Common myeloid progenitor, CD34-positive (primary cell): ENCODE data around the gene CHPT1.
"Not testable (repeated sequence)": the region's sequence is repeated elsewhere in the genome, so short reads cannot be mapped to it uniquely, and the experiment has no call there.

ENCODE experiments used
- CTCF ChIA-PET: fragments of 350-600 bp; sonication (Branson Sonifier 250); formaldehyde crosslinking; loops from one replicate; lab custom pipeline; 2021; ENCODE audit warnings: antibody characterized with exemption; lab: Charles Lee
- POLR2A ChIA-PET: fragments of 350-600 bp; sonication (Branson Sonifier 250); formaldehyde crosslinking; loops from one replicate; lab custom pipeline; 2021; ENCODE audit warnings: antibody characterized with exemption; lab: Charles Lee
- DNase-seq, 3 donors: peaks; one replicate each; pipeline versions ENCODE4 v3.0.0 to v3.0.0-alpha.2; 2013
- H3K27ac ChIP-seq, 2 experiments: 1 replicate in 1 of 2; 2 replicates in 1 of 2; pipeline ENCODE4 v1.7.0; 2013; ENCODE audit warnings: inconsistent platforms in 2 of 2, low read length in 2 of 2, mild to moderate bottlenecking in 2 of 2, low read depth in 1 of 2, moderate library complexity in 1 of 2; ENCODE audit not compliant: severe bottlenecking in 2 of 2, insufficient read depth in 1 of 2, poor library complexity in 1 of 2
- H3K27me3 ChIP-seq, 5 experiments: replicated peaks in 2 of 5; 1 replicate in 3 of 5; 2 replicates in 2 of 5; pipeline versions ENCODE4 v1.6.1 to v1.7.0; 2013; ENCODE audit warnings: low read length in 4 of 5, mild to moderate bottlenecking in 2 of 5, moderate library complexity in 2 of 5, inconsistent platforms in 1 of 5; ENCODE audit not compliant: insufficient read depth in 5 of 5, control insufficient read depth in 4 of 5
- H3K36me3 ChIP-seq, 4 experiments: 1 replicate in 2 of 4; 2 replicates in 2 of 4; pipeline versions ENCODE4 v1.6.1 to v1.7.0; 2013; ENCODE audit warnings: low read length in 3 of 4, control low read depth in 1 of 4, mild to moderate bottlenecking in 1 of 4; ENCODE audit not compliant: control insufficient read depth in 4 of 4, insufficient read depth in 4 of 4
- H3K4me1 ChIP-seq, 4 experiments: 1 replicate in 3 of 4; 2 replicates in 1 of 4; pipeline versions ENCODE4 v1.6.1 to v1.7.1; 2013; ENCODE audit warnings: low read length in 3 of 4, mild to moderate bottlenecking in 3 of 4, control low read depth in 1 of 4, inconsistent platforms in 1 of 4, moderate library complexity in 1 of 4; ENCODE audit not compliant: control insufficient read depth in 4 of 4, insufficient read depth in 4 of 4; ENCODE audit errors: control extremely low read depth in 1 of 4
- H3K4me3 ChIP-seq, 7 experiments: 1 replicate in 4 of 7; 2 replicates in 3 of 7; pipeline versions ENCODE4 v1.5.1 to v1.7.0; 2013; ENCODE audit warnings: mild to moderate bottlenecking in 7 of 7, low read length in 6 of 7, moderate library complexity in 6 of 7, inconsistent platforms in 2 of 7, low read depth in 2 of 7, control low read depth in 1 of 7; ENCODE audit not compliant: insufficient read depth in 4 of 7, control insufficient read depth in 1 of 7; ENCODE audit errors: extremely low read depth in 1 of 7
- H3K9me3 ChIP-seq, 5 experiments: 1 replicate in 4 of 5; 2 replicates in 1 of 5; pipeline versions ENCODE4 v1.6.1 to v1.7.1; 2013; ENCODE audit warnings: low read length in 4 of 5, mild to moderate bottlenecking in 2 of 5, inconsistent platforms in 1 of 5, low read depth in 1 of 5, moderate library complexity in 1 of 5; ENCODE audit not compliant: control insufficient read depth in 4 of 5, insufficient read depth in 2 of 5; ENCODE audit errors: control extremely low read depth in 1 of 5
- WGBS: methylation state at CpG from one replicate; pipeline ENCODE4 v1.1.5; 2013; ENCODE audit not compliant: insufficient coverage; 5-methylcytosine and 5-hydroxymethylcytosine counted together

Gene CHPT1

DNA sequence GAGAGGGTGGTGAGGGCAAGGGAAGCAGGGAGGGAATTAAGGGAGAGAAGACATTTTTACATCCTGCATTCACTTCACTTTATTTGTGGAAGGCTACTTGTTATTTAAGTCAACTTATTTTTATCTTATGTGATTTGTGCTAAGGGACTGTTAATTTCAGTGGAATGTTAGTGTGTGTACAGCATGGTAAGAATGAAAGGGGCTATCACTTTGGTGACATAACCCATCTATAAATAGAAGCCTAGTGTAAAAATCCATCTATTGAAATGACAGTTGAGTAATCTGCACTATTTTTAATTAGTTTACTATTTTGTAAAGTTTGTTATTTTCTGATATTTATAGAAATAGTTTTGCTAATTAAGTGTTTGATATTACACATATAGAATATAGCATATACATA, 16.8 kb upstream of the CHPT1 start:
- POLR2A ChIA-PET, result no interaction called here
- CTCF ChIA-PET, result no interaction called here

GRCh38 chr12:101681627-101682026, 15.8 kb upstream of the CHPT1 start:
- H3K4me3 ChIP-seq, H3K4me1 ChIP-seq, DNase-seq, H3K9me3 ChIP-seq, H3K27ac ChIP-seq, POLR2A ChIA-PET, H3K36me3 ChIP-seq, H3K27me3 ChIP-seq: not testable (repeated sequence)
- WGBS, result 98% methylated on average over 5 of the region's 6 CpGs
- CTCF ChIA-PET, result interaction anchor here (1.0 to 2.6 kb wide), 2 partner anchors 9 to 12 kb away, joined by 3 to 7 read pairs; no protein-coding TSS in a partner anchor

More for the DNA sequence above, 16.8 kb upstream of the CHPT1 start:
- no peaks in the 10 kb centered on the region for H3K27me3 ChIP-seq
- no peak for DNase-seq
- H3K4me3 ChIP-seq, result no peak overlapping the region
- H3K9me3 ChIP-seq, result no peaks in the 10 kb centered on the region
- H3K36me3 ChIP-seq, result no peaks in the 10 kb centered on the region
- no peaks in the 10 kb centered on the region for H3K4me1 ChIP-seq
- H3K27ac ChIP-seq, result no peak overlapping the region

- no peak overlapping the region for H3K4me3 ChIP-seq
- no peaks in the 10 kb centered on the region for H3K27me3 ChIP-seq
- H3K9me3 ChIP-seq, result no peaks in the 10 kb centered on the region
- ChIA-PET CTCF (no interaction called here), POLR2A (no interaction called here)
- no peak for DNase-seq
- no CpG with 5 or more reads among the region's 1 CpG for WGBS
- no peak overlapping the region for H3K27ac ChIP-seq
- H3K36me3 ChIP-seq, result no peaks in the 10 kb centered on the region
- no peaks in the 10 kb centered on the region for H3K4me1 ChIP-seq
Observed at GRCh38 chr12:101685092-101685491, 12.3 kb upstream of the CHPT1 start.

DNA sequence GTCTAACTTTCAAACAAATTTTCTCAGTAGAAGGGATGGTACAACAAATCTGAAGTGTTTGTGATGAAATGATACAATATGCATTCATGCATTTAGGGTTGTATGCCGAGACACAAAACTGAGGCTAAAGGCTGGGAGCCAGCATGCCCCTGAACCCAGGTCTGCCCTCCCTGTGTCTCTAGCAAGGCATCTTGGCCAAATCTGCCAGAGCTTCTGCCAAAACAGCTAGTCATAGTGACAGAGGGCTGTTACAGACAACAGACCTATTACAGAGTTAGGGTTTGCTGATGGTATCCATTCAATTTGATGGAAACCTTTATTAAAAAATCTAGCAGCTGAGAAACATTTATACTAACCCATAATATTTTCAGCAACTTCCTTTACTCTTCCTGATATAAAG, 11.3 kb upstream of the CHPT1 start:
- ChIA-PET CTCF (no interaction called here), POLR2A (interaction anchor here (0.8 kb wide), 1 partner anchor 9 kb away, joined by 3 read pairs; no protein-coding TSS in a partner anchor)
- DNase-seq, result no peak
- Histone ChIP-seq H3K4me3 (no peak overlapping the region), H3K36me3 (no peaks in the 10 kb centered on the region), H3K9me3 (no peaks in the 10 kb centered on the region), H3K27ac (no peak overlapping the region), H3K4me1 (no peaks in the 10 kb centered on the region), H3K27me3 (no peaks in the 10 kb centered on the region)
- 100% methylated on average over 1 of the region's 1 CpG for WGBS

DNA sequence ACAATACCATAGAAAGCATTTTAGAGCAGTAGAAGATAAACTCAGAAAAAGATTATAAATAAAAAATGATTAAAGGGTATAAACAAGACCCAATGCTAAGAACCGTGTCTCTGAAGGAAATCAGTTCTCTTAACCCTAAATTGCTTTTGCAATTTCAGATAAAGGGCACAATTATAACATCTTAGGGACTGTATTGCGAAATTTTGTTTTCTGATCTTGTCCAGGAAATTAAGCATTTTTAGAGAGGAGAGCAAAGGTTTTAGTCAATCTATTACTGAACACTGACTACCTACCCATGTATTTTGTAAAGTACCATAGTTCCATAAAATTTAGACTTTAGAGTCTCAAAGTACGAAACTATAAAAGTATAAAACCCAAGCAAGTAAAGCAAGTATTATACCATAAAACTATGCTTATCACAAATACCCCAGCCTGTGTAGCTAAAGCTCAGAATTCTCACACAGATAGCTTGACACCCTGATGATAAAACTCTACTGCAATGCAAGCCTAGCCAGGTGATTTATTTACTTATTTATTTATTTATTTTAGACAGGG, 6.8 kb upstream of the CHPT1 start:
- CTCF ChIA-PET, result interaction anchor here (0.7 to 0.9 kb wide), 2 partner anchors 9 to 284 kb away, joined by 3 read pairs; no protein-coding TSS in a partner anchor
- H3K4me1 ChIP-seq, result no peaks in the 10 kb centered on the region
- no CpG with 5 or more reads among the region's 3 CpGs for WGBS
- DNase-seq, result no peak
- H3K9me3 ChIP-seq, result no peaks in the 10 kb centered on the region
- no peaks in the 10 kb centered on the region for H3K36me3 ChIP-seq
- no peak overlapping the region for H3K27ac ChIP-seq
- H3K4me3 ChIP-seq, result no peak overlapping the region
- no peaks in the 10 kb centered on the region for H3K27me3 ChIP-seq
- POLR2A ChIA-PET, result no interaction called here

GRCh38 chr12:101691503-101692096, 5.8 kb upstream of the CHPT1 start:
- WGBS, result 100% methylated on average over 1 of the region's 1 CpG
- POLR2A ChIA-PET, result no interaction called here
- H3K27me3 ChIP-seq, result no peaks in the 10 kb centered on the region

DNA sequence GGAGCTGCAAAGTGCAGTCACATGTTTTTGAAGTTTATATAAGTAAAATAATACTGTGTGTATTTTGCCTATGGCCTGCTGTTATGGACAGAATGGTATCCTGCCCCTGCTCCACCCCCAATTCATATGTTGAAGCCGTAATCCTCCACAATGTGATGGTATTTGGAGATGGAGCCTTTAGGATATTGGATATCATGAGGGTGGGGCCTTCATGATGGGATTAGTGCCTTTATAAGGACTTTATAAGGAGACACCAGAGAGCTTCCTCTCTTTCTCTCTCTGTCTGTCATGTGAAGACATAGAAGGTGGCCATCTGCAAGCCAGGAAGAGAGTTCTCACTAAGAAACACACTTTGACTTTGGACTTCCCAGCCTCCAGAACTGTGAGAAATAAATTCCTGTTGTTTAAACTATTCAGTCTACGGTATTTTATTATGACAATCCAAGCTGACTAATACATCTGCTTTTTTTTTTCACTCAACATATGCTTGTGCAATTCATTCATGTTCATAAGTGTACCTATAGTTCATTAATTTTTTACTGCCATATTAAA, 3.1 kb upstream of the CHPT1 start:
- no peaks in the 10 kb centered on the region for H3K9me3 ChIP-seq
- no peak overlapping the region for H3K27ac ChIP-seq
- ChIA-PET CTCF (interaction anchor here (2.4 kb wide), 1 partner anchor 24 kb away, joined by 5 read pairs; no protein-coding TSS in a partner anchor), POLR2A (no interaction called here)
- 100% methylated on average over 1 of the region's 2 CpGs for WGBS
- peaks cover 2 to 23% (median 14%) of the 10 kb centered on the region in 4 experiments for H3K4me1 ChIP-seq
- no peaks in the 10 kb centered on the region for H3K36me3 ChIP-seq
- H3K4me3 ChIP-seq, result no peak overlapping the region
- H3K27me3 ChIP-seq, result no peaks in the 10 kb centered on the region
- no peak for DNase-seq

More at GRCh38 chr12:101691503-101692096, 5.8 kb upstream of the CHPT1 start:
- Histone ChIP-seq H3K4me3 (no peak overlapping the region), H3K9me3 (no peaks in the 10 kb centered on the region), H3K36me3 (no peaks in the 10 kb centered on the region), H3K4me1 (peaks cover 2 to 6% (median 4%) of the 10 kb centered on the region in 4 experiments), H3K27ac (no peak overlapping the region)
- no peak for DNase-seq
- CTCF ChIA-PET, result no interaction called here
